Islet of Langerhans (tissue), 1 donor: ENCODE data around the gene NXPH3.
"Not testable (repeated sequence)": the region's sequence is repeated elsewhere in the genome, so short reads cannot be mapped to it uniquely, and the experiment has no call there.

Experiments
- FAIRE-seq: peaks from one replicate; lab custom pipeline; 2011; peaks lifted over from hg19 to GRCh38; lab: Jason Lieb, UNC

The NXPH3 gene

GRCh38 chr17:49554694-49555494 lies 20.8 kb upstream of the NXPH3 start:
- no peak for FAIRE-seq

GRCh38 chr17:49555495-49556222 lies 20.0 kb upstream of the NXPH3 start:
- no peak for FAIRE-seq

GRCh38 chr17:49556223-49556943 lies 19.3 kb upstream of the NXPH3 start:
- no peak for FAIRE-seq

GRCh38 chr17:49557312-49558024 lies 18.2 kb upstream of the NXPH3 start:
- no peak for FAIRE-seq

GRCh38 chr17:49564638-49565037 lies 11.0 kb upstream of the NXPH3 start:
- no peak for FAIRE-seq

- FAIRE-seq = no peak
Measured at GRCh38 chr17:49565948-49566491, 9.7 kb upstream of the NXPH3 start.

GRCh38 chr17:49566668-49567071 lies 9.0 kb upstream of the NXPH3 start:
- no peak for FAIRE-seq

GRCh38 chr17:49567104-49567521 lies 8.6 kb upstream of the NXPH3 start:
- no peak for FAIRE-seq

- FAIRE-seq = no peak
Measured at GRCh38 chr17:49567871-49568694, 7.6 kb upstream of the NXPH3 start.

- not testable (repeated sequence) for FAIRE-seq
Measured at GRCh38 chr17:49568695-49569047, 7.0 kb upstream of the NXPH3 start.

- no peak for FAIRE-seq
Measured at GRCh38 chr17:49570540-49571242, 5.0 kb upstream of the NXPH3 start.

GRCh38 chr17:49571283-49571682 lies 4.4 kb upstream of the NXPH3 start:
- FAIRE-seq = no peak

GRCh38 chr17:49571764-49572163 lies 3.9 kb upstream of the NXPH3 start:
- no peak for FAIRE-seq

- FAIRE-seq = no peak
Measured at GRCh38 chr17:49572226-49572625, 3.4 kb upstream of the NXPH3 start.

GRCh38 chr17:49572806-49573420 lies 2.8 kb upstream of the NXPH3 start:
- FAIRE-seq = no peak

- FAIRE-seq = no peak
Measured at GRCh38 chr17:49573510-49574322, 2.0 kb upstream of the NXPH3 start.

GRCh38 chr17:49574323-49574781 lies 1.3 kb upstream of the NXPH3 start:
- FAIRE-seq = no peak

- FAIRE-seq = no peak
Measured at GRCh38 chr17:49574945-49575678, 559 bp upstream of the NXPH3 start.
